Activated T-cell treated with anti-CD3 and anti-CD28 coated beads, Interleukin-2, amount 50 U/mL, for 1 hour (primary cell): Measurements from ENCODE around the gene COA3.

Experiments used
- DNase-seq: peaks from one replicate; pipeline ENCODE4 v3.0.0-alpha.2; 2020

Gene COA3

DNA sequence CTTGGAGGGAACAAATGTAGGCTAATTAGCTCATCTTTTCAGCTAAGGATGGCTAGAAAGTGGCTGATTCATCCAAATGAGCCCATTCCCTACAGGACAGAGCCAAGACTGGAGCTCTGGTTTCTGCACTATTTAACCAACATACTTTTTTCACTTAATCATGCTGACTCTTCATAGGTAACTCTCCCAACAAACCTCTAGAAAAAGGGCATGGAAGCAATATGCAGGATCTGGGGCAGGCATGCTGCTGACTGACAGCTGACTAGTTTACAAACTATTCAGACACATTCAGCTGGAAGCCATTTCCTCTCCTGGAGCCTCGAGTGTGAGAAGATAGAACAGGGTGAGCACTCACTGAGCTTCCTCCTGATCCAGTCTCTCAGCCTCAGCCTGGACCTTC, 19.4 kb upstream of the COA3 start:
- DNase-seq = no peak

DNA sequence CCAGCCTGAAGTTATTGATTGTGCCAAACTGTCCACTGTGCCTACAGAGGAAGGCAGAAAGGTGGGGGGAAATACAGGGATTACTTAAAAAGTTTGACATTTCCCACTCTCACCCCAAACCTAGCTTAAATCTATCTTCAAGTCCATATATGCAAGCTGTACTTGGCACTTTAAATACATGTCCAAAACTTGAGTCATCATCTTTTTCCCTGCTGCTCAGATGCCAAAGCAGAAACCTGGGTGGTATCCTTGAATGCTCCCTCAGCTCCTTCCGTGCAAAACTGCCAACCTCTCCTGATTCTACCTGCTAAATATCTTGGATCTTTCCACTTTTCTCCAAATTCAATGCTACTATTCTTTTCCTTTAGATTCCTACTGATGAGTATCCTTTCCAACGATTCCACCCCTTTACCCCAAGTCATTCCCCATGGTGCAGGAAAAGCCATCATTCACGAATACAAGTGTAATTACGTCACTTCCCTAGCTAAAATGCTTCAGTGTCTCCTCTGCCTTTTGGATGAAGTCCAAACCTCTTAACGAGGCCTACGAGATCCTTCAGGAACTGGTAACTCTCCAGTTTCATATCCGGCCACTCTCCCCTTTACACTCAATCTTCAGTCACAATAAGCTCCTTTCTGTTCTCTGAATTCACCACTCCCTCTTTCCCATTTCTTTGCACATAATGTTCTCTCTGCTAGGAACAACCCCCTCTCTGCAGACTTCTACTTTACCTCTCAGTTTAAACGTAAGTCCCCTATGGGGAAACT, 16.3 kb upstream of the COA3 start:
- no peak for DNase-seq

DNA sequence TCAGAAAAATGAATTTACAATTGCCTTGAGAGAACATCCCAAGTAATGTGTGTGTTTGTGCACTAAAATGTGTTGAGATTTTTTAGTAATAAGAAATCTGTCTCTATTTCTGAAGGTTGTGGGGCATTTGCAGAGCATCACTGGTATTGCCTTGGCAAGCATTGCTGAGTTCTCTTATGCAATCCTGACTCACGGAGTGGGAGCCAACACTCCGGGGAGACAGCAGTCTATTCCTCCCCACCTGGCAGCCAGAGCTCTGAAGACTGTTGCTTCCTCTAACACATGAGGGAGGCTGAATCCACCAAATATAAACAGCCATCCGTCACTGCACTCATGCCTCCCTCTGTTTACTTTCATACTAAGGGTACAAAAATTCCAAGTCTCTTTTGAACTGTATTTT, 10.7 kb upstream of the COA3 start:
- no peak for DNase-seq

DNA sequence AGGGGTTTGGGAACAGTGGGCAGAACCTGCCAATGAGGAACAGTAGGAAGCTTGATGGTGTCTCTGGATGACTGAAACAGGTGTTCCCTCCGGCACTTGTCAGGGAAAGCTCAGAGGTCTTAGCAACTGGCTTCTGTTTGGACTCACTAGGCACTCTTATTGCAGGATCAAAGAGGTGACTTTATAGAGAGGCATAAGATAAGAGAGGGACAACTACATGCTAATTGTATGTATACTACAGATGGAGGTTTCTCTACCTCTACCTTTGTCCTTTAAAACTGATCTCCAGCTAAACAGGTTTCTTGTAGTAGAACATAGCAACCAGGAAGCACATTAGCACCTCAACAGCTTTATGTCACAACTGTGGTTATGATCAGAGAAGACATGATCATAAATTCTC, 7.7 kb upstream of the COA3 start:
- no peak for DNase-seq

DNA sequence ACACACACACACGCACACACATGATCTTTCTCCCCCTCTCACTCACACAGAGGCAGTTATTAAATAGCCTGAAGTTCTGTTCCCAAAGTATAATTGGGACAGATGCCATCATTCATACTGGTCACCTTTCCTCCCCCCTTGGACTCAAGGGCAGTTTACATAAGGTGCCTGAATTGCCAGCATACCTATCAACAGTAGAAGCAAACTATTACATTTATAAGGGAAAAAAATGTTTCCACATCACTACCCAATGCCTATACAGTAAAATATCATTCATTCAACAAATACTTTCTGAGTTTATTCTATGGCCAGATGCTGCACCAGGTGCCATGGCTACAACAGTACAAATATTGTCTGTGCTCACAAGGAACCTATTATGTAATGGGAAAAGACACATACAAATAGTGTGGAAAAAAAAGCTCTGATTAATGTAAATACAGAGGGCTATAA, 6.4 kb upstream of the COA3 start:
- no peak for DNase-seq

DNA sequence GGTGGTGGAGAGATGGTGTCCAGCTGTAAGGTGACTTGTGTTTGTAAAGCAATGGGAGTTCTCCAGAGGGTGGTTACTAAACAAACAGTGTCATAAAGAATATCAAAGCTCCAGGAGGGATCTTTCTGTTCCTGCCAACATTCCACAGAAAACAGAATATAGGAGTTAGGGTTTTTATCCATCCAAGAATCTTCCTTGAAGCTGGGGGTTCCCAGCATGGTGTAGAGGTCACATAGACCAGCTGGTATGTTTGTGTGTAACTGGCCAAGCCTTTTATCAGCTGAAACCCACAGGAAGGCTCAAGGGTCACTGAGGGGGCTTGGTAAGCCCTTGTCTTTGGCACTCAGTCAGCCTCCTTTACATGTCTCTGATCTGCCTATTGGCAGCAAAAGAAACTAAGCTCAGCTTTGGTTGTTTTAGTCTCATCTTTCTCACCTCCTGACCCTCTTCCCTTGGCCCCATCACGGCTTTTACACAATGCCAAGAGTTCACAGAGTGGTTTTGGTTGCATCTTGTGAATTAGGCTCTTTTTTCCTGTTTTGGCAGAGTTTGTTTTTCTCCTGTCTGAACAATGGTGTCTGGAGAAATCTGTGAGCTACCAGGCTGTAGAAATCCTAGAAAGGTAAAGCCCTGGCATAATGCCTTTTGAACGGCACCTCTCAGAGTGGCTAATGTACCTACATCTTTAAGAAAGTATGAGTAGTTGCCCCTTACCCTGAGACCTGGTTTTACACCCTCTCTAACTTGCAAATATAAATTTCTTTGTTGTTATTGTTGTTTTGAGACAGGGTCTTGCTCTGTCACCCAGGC, 4.8 kb upstream of the COA3 start:
- no peak for DNase-seq

DNA sequence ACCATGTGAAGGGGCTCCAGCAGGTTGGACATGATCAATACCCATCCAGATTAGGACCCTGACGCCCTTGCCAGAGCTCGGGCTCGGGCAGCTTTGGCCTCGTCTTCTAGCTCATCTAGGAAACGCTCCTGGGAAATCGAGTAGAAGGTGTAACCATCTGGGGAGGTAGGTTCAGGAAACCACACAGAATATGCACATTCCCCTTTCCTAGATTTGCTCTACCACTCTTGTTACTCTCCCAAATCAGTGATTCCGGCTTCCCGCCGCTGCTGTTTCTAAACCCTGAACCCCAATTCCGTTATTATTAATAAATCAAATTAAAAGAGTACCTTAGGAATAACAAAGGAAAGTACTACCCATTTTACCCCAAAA, 507 bp downstream of the COA3 start:
- DNase-seq = no peak

DNA sequence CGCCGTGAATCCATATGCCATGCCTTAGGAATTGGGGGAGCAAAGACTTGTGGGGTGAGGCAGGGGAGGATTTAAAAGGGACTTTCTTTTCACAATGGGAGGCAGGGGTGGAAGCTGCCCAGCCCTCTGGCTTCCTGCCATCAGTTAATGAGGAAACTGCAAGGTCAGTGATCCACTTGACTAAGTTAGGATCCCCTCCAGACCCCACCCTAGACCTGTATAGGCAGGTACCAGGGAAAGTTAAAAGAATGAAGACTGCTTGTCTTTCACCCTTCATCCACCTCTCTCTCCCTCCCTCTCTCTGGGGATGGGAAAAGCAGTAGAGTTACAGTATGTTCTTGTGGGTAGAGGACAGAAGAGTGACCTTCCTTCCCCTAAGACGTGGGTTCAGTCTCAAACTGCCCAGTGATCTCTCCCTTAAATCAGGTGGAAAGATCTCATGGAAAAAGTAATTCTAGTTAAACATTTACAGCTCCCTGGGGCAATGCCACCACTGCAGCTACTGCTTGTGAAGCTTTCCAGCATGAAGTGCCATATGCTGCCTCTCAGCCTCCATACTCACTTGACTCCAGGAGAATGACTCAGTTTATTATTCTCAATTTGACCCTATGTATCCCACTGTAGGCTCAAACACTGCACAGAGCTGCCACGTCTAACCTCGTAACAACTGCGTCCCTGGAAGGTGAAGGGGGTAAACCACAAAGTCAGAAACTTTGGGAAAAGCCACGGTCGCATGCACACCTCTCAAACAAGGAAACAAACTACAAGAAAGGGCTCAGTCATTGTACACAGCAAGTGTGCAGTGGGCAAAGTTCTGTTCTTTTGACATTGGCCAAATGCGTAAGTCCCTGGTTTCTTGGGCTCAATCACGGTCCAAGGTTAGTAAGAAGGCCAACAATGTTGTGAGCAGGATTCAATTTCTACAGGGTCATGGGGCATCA, 1.2 kb downstream of the COA3 start:
- no peak for DNase-seq

DNA sequence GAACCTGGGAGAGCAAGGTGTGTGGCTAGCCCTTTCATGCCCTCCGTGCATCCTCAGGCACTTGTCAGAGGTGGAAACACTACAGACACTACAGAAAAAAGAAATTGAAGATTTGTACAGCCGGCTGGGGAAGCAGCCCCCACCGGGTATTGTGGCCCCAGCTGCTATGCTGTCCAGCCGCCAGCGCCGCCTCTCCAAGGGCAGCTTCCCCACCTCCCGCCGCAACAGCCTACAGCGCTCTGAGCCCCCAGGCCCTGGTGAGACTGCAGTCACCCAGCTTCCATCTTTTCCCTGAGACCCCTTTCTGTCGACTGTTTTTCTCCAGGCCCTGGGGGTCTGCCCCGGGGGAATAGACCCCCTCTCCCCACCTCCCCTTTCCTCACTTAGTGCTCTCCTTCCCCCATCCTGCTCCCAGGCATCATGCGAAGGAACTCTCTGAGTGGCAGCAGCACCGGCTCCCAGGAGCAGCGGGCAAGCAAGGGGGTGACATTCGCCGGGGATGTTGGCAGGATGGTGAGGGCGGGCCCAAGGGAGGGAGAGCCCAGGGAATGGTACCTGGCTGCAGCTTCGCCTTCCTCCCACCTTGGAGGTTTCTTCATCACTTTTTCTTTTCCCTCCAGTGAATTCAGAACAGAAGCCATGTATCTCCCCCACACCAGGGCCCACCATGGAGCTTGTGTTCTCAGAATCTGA, 2.3 kb downstream of the COA3 start:
- DNase-seq = no peak

DNA sequence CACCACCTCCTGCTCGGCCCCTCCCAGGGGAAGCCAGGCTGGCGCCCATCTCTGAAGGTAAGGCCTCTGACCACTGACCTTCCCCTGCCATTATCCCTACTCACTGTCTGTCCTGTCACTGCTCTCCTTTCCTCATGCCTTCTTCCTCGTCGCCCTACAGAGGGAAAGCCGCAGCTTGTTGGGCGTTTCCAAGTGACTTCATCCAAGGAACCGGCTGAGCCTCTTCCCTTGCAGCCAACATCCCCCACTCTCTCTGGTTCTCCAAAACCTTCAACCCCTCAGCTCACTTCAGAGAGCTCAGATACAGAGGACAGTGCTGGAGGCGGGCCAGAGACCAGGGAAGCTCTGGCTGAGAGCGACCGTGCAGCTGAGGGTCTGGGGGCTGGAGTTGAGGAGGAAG, 3.0 kb downstream of the COA3 start:
- no peak for DNase-seq

DNA sequence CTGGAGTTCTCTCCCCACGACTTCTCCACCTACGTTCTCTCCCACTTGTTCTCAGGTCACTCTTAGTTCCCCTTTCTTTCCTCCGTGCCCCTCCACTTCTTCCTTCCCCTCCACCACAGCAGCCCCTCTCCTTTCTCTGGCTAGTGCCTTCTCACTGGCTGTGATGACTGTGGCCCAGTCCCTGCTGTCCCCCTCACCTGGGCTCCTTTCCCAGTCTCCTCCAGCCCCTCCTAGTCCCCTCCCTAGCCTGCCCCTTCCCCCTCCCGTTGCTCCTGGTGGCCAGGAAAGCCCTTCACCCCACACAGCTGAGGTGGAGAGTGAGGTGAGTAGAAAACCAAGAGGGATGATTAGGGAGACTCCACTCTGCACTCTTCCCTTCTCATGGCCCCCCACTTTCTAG, 3.4 kb downstream of the COA3 start:
- DNase-seq = no peak

DNA sequence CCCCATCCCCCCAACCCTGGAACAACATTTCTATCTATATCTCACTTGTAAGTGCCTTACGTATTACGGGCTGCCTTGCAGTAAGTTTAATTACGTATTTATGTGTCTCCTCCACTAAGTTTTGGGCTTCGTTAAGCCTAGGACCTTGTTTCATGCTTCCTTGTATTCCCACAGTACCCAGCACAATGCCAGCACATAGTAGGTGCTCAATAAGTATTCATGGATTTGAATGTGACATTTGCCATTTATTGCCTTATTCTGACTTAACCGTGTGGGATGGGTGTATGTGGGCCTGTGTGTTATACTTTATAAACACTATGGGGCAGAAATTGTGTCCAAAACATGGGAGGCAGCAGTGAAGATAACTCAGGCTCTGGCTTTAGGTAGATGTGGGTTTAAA, 6.0 kb downstream of the COA3 start:
- DNase-seq = no peak

DNA sequence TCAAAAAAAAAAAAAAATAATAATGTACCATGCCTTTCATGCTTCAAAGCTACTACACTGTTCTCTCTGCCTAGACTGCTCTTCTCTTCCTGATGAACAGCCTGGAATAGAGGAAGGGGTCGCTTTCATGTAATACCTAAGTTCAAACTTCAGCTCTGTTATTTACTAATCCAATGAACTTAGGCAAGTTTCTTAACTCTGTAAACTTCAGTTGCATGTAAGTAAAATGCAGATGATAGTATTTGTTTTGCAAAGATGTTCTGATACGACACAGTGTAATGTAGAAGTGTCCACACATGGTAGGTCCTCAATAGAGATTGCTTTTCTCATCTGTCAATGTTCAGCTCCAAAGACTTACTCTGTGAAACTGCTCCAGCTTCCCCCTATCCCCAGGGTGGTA, 6.6 kb downstream of the COA3 start:
- no peak for DNase-seq

DNA sequence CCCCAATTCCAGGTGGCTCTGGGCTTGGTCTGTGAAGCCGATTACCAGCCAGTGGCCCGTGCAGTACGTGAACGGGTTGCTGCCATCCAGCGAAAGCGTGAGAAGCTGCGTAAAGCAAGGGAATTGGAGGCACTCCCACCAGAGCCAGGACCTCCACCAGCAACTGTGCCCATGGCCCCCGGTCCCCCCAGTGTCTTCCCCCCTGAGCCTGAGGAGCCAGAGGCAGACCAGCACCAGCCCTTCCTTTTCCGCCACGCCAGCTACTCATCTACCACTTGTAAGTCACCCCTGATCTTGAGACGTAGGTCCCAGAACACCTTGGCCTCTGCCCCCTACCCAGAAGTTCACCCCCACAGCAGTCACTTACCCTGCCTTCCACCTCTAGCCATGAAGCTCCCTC, 11.2 kb downstream of the COA3 start:
- DNase-seq = no peak

DNA sequence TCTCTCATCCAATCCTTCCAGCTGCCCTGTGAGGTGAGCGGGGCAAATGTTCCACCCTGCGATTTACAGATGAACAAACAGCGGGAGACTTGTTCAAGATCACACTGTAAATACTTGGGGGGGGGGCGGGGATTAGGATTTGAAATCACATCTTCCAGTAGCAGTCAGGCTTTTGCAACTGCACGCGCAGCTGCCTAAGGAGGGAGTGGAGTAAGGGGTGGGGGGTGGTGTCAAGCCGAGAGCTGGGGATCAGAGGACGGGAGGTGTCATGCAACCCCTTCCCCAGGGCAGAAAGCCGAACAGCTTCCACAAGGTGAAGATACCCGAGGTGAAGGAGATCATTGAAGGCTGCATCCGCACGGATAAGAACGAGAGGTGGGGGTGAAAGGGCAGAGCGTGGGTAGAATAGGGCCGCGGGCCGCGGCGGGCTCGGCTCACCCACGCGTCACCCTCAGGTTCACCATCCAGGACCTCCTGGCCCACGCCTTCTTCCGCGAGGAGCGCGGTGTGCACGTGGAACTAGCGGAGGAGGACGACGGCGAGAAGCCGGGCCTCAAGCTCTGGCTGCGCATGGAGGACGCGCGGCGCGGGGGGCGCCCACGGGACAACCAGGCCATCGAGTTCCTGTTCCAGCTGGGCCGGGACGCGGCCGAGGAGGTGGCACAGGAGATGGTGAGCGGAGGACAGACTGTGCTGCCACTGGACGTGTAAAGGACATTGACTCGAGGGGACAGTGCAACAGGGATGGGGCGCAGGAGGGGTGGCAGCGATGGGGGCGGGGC, 13.5 kb downstream of the COA3 start:
- no peak for DNase-seq

DNA sequence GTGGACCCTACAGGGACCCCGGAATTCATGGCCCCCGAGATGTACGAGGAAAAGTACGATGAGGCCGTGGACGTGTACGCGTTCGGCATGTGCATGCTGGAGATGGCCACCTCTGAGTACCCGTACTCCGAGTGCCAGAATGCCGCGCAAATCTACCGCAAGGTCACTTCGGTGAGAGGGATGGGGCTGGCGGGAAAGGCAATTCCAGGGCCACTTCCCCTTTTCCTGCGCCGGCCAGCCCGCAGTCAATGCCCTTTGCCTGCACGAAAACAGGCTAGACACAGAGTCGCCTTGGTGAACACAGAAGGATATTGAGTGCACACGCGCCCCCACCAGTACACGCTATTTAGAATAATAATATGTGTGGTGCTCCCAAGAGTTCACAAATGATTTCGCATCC, 14.1 kb downstream of the COA3 start:
- DNase-seq = no peak

DNA sequence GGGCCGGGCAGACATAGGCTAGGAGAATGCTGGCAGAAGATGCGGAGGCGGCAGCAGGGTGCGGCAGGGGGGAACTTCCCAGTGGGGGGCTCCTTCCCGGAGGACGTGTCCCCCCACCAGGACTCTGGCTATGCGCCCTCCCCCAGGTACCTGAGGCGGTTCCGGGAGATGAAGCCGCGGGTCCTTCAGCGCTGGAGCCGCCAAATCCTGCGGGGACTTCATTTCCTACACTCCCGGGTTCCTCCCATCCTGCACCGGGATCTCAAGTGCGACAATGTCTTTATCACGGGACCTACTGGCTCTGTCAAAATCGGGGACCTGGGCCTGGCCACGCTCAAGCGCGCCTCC, 14.7 kb downstream of the COA3 start:
- no peak for DNase-seq

DNA sequence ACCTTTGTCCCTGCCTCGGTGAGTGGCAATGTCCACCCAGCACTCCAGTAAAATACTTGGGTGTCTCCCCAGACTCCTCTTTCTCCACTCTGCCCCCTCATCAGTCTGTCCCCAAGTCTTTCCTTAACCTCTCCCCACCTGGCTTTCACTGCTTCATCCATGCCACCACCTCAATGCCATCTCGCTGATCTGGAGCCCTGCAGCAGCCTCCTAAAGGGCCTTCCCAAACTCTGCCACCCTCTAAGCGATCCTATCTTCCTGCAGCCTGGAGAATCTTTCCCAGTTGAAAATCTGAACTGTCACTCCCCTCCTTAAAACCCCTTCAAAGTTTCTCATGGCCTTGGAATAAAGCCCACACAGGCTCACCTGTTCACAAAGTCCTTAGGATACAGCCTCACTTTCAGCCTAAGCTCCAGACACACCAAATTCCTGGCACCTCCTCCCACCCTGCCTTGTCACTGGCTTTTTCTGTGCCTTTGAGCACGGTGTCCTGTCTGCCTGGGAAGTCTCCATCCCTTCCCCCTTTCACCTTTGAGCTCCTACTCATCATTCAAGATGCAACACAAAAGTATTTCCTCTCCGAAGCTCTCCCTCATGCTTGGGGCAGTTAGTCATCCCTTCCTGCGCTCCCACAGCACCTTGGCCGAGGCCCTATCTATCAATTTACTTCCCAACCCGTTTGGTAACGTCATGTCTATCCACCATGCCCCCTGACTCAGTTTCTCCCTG, 15.3 kb downstream of the COA3 start:
- no peak for DNase-seq

DNA sequence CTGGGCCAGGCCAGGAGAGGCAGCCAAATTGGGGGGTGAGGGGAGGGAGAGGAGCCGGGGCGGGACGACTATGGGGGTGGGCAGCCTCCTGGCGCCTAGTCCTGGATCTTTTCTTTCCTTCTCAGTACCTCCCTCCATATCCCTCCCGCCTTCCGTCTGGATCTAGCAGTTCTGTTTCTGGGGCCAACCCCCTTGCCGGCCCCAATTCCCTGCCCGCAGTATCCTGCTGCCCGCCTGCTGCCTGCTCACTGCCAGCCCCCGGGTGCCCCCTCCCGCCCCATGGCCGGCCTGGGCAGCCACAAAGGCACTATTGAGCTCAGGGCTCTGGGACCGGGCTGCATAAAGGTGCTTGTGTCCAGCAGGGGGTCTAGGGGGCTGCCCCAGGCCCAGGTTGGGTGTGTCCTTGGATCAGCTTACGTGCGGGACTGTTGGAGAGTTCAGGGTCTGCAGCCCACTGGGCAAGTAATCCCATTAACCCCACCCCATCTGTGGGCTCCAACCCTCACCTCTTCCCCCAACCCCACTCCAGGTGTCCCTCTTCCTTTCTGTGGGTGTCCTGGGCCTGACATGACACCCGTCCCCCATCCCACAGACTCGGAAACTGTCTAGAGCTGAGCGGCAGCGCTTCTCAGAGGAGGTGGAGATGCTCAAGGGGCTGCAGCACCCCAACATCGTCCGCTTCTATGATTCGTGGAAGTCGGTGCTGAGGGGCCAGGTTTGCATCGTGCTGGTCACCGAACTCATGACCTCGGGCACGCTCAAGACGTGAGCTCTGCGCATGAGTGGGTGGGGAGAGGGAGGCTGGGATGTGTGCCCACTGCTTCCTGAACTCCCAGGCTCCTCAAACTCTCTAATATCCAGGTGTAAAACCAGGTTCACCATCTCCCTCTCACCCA, 16.1 kb downstream of the COA3 start:
- no peak for DNase-seq

DNA sequence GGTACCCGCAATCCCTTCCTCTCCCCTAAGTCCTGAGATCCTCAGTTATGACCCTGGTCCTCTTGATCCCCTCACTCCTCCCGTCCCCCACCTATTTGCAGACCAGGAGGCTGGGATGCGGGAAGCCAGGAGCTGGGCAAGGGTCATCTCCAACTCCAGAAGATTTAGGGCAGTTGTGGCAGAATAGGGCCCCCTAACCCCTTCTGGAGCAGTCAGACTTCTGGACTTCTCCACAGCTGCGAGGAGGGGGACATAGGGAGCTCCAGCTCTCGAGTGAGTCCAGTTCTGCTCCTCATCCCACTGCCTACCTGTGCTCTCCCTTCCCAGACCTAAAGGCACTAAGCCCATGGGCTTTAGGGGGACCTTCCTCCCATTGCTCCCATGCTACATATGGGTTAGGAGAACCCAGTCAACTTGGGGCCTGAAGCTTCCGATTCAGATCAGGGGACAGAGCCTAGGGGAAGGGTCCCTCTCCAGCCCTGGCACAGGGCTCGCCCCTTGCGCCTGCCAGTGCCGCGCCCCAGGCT, 16.8 kb downstream of the COA3 start:
- DNase-seq = no peak
